Small intestine (tissue), 7 donors: ENCODE results near the gene C18orf63. TPM values are rescaled to one million over a fixed set of nuclear protein-coding genes. Genes with fewer than 3 reads are reported as not detected.

Experiments
- DNase-seq, 2 donors: peaks; one replicate each; pipeline versions ENCODE4 v3.0.0 to v3.0.0-alpha.2; 2013
- FAIRE-seq: peaks from 2 replicates; lab custom pipeline; 2012; peaks lifted over from hg19 to GRCh38; lab: Jason Lieb, UNC
- H3K27ac ChIP-seq, 3 donors: one replicate each; pipeline ENCODE4 v1.5.1; 2013; ENCODE audit warnings: low read length in 2 of 3, mild to moderate bottlenecking in 2 of 3, control low read depth in 1 of 3, inconsistent platforms in 1 of 3, low read depth in 1 of 3, moderate library complexity in 1 of 3
- H3K27me3 ChIP-seq, 3 donors: one replicate each; pipeline ENCODE4 v1.6.1; 2013; ENCODE audit warnings: low read length in 3 of 3, inconsistent platforms in 1 of 3; ENCODE audit not compliant: control insufficient read depth in 3 of 3, insufficient read depth in 3 of 3
- H3K36me3 ChIP-seq, 3 donors: one replicate each; pipeline ENCODE4 v1.6.1; 2013; ENCODE audit warnings: low read length in 3 of 3, inconsistent platforms in 1 of 3, low read depth in 1 of 3, mild to moderate bottlenecking in 1 of 3, moderate library complexity in 1 of 3; ENCODE audit not compliant: control insufficient read depth in 3 of 3, insufficient read depth in 2 of 3
- H3K4me1 ChIP-seq, 3 donors: one replicate each; pipeline ENCODE4 v1.6.1; 2013; ENCODE audit warnings: low read length in 2 of 3, inconsistent platforms in 1 of 3, low read depth in 1 of 3, mild to moderate bottlenecking in 1 of 3, moderate library complexity in 1 of 3; ENCODE audit not compliant: control insufficient read depth in 3 of 3, insufficient read depth in 2 of 3
- H3K4me3 ChIP-seq, 3 donors: one replicate each; pipeline ENCODE4 v1.5.1; 2013; ENCODE audit warnings: low read length in 3 of 3, control low read depth in 1 of 3, inconsistent platforms in 1 of 3, low read depth in 1 of 3, mild to moderate bottlenecking in 1 of 3, moderate library complexity in 1 of 3
- H3K9me3 ChIP-seq, 2 donors: one replicate each; pipeline ENCODE4 v1.6.1; 2013; ENCODE audit warnings: low read depth in 1 of 2, low read length in 1 of 2; ENCODE audit not compliant: control insufficient read depth in 2 of 2, insufficient read depth in 1 of 2
- WGBS, 3 donors: extraction: QIAGEN DNeasy Blood & Tissue Kit; methylation state at CpG; one replicate each; pipeline ENCODE4 v1.1.7; 2013; 5-methylcytosine and 5-hydroxymethylcytosine counted together
- polyA plus RNA-seq, 4 donors: library from polyadenylated mRNA; stranded (reverse) in 3 of 4; unstranded in 1 of 4; fragments of 200-250 nt in 3 of 4; fragments of 120-200 nt in 1 of 4; gene quantifications; one replicate each; pipeline versions ENCODE4 v1.2.1 to v1.2.3, GENCODE V29; 2013
- donor health status: healthy with polysubstance abuse.
- donor health status: control.
- donor health status: control.
- donor health status: Bipolar disorder and iron deficiency.
- donor health status: healthy.

C18orf63 gene
- polyA plus RNA-seq, 4 donors = not detected

DNA sequence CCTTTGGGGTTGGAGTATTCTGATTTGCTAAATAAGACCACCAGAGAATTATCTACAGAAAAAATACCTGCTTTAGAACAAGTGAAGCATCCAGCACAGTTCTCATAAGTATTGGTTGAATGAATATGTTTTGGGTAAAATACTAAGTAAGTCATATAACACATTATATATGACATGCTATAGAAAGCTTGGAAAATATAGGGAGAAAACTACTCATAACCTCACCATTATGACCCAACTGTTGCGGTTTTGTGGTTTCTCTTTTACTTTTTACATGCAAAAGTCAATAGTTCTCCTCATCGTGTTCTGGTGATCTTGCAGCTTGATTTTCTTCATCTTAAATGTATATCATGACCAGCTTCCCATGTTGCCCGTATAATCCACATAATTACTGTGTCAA lies 75.3 kb downstream of the C18orf63 start:
- 76 to 83% (median 81%) methylated on average over 3 of the region's 3 CpGs for WGBS, 3 donors
- H3K27me3 ChIP-seq = no peaks in the 10 kb centered on the region
- H3K9me3 ChIP-seq = no peaks in the 10 kb centered on the region
- H3K27ac ChIP-seq = no peak overlapping the region
- no peak overlapping the region for H3K4me3 ChIP-seq
- H3K36me3 ChIP-seq = no peaks in the 10 kb centered on the region
- no peak for DNase-seq
- peaks cover 0 to 1% (median 0%) of the 10 kb centered on the region in 3 donors for H3K4me1 ChIP-seq
- no peak for FAIRE-seq

DNA sequence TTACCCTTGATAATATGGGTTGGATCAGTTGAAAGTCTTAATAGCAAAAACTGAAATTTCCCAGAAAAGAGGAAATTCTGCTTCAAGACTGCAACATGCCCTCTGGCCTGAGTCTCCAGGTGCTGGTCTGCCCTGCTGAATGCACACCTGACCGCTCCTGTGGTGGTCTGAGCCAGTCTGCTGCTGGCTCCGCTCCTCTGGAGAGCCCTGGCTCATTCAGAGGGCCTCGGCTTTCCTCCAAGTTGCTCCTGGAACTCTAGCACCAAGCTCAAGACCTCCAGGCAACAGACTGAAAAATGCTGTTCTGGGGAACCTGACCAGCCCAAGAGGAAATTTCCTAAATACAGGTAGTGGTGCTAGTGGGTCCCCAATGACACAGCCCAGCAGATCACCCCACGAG lies 76.7 kb downstream of the C18orf63 start:
- DNase-seq = no peak
- Histone ChIP-seq H3K36me3 (no peaks in the 10 kb centered on the region), H3K27me3 (no peaks in the 10 kb centered on the region), H3K27ac (no peak overlapping the region), H3K4me1 (peaks cover 0 to 2% (median 0%) of the 10 kb centered on the region in 3 donors), H3K9me3 (no peaks in the 10 kb centered on the region), H3K4me3 (no peak overlapping the region)
- no peak for FAIRE-seq
- WGBS, 3 donors = 83 to 95% (median 89%) methylated on average over 4 of the region's 4 CpGs

DNA sequence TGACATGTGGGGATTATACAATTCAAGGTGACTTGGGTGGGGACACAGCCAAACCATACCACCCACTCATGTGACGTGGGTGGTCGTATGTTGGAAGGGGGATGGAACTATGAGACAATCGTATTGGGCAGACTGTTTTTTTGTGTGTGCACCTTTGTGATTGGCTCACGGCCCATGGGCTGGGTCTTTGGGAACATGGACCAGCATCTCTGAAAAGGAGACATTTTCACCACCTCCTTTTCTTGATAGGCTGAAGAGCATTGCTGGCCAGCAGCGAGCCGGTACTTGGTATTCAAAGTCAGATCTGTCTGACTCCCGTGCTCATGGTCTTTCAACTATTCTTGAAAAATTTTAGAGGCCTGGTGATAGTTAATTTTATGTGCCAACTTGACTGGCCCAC lies 79.4 kb downstream of the C18orf63 start:
- Histone ChIP-seq H3K4me3 (no peak overlapping the region), H3K9me3 (no peaks in the 10 kb centered on the region), H3K4me1 (peaks cover 0 to 2% (median 0%) of the 10 kb centered on the region in 3 donors), H3K27me3 (no peaks in the 10 kb centered on the region), H3K27ac (no peak overlapping the region), H3K36me3 (no peaks in the 10 kb centered on the region)
- WGBS, 3 donors = 91 to 98% (median 91%) methylated on average over 7 of the region's 7 CpGs
- DNase-seq = no peak
- no peak for FAIRE-seq

DNA sequence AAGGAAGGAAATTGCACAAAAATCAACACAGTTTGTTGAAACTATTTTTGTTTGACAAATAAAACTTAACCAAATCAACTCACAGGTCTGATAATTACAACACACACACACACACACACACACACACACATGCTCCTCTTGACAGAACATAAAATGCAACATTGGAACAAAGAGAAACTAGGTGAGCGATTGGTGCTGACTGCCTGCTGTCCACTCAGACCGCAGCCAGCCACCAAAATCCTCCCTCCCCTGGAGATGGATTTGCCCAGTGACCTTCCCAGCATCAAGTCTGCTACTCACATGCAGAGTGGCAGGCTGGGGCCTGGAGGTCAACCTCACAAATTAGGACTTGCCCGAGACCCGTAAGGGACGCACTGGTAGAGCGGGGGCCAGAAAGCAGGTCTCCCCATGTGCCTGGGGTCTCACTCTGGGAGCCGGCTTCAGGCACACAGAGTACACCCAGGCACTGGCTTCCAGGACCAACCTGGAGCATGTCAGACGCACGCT lies 80.1 kb downstream of the C18orf63 start:
- DNase-seq = no peak
- Histone ChIP-seq H3K9me3 (no peaks in the 10 kb centered on the region), H3K4me1 (peaks cover 0 to 2% (median 0%) of the 10 kb centered on the region in 3 donors), H3K27me3 (no peaks in the 10 kb centered on the region), H3K4me3 (no peak overlapping the region), H3K36me3 (no peaks in the 10 kb centered on the region), H3K27ac (no peak overlapping the region)
- no peak for FAIRE-seq
- 90 to 95% (median 90%) methylated on average over 9 of the region's 9 CpGs for WGBS, 3 donors

DNA sequence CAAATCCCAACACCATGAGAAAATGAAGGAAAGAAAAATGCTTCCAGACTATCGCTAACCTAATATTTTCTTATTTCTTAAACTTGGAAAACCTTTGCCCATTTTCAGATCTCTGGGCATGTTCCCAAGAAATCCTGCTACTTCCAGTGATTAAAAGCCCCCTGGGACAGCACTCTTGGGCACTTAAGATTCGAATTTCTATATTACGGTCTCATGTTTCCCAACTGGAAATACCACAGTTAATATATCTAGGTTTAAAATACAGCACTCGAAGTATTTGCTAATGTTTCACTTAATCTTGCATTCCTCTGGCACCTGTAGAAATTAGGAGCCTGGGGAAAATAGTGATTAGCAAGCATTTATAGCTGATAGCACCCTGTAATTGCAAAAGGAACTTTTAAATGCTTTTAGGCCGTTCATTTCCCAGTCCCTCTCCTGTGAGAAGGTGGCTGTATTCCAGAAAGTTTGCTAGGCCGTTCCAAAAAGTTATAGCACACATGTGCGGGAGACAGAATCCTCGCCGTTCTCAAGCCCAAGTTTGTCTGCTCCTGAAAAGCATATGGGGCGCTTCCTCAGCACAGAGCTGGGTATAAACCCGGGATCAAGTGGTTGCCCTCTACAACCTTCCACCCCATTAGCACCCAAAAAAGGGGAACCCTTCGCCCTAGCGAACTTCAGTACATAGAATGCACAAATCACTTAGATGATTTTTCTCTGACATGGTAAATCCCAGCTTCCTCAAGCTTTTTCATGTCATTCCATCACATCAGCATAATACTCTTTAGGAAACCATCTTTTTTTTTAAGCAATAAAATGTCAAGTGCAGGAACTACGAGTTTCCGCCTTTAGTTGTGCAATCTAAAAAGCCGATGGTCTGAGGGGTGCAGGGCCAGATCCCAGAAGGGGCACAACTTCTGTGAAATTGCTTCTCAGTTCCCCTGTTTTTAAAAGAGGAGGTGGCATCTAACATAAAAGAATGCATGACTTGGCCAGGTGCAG lies 80.8 kb downstream of the C18orf63 start:
- no peaks in the 10 kb centered on the region for H3K27me3 ChIP-seq
- WGBS, 3 donors = 55 to 73% (median 69%) methylated on average over 16 of the region's 16 CpGs
- H3K9me3 ChIP-seq = no peaks in the 10 kb centered on the region
- no peak overlapping the region for H3K27ac ChIP-seq
- H3K4me3 ChIP-seq = no peak overlapping the region
- DNase-seq (no peak), FAIRE-seq (no peak)
- no peaks in the 10 kb centered on the region for H3K36me3 ChIP-seq
- H3K4me1 ChIP-seq = peaks cover 0 to 2% (median 0%) of the 10 kb centered on the region in 3 donors

DNA sequence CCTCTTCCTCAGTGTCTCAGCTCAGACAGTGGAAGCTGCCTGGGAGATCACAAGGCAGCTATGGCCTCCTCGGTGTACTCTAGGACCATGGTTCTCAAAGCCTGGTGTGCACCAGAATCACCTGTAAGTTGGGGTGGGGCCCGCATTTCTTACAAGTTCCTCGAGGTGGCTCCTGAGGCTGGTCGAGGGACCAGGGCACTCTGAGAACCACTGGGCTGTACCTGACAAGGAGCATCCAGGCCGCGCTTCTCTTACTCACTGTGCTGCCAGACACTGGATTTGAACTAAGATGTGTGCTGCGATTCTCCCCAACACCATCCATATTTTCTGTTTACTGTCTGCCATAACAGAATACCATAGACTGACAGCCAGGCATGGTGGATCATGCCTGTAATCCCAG lies 81.9 kb downstream of the C18orf63 start:
- WGBS, 3 donors = 63 to 85% (median 73%) methylated on average over 7 of the region's 7 CpGs
- Histone ChIP-seq H3K27ac (no peak overlapping the region), H3K36me3 (no peaks in the 10 kb centered on the region), H3K4me3 (no peak overlapping the region), H3K9me3 (no peaks in the 10 kb centered on the region), H3K27me3 (no peaks in the 10 kb centered on the region), H3K4me1 (peaks cover 0 to 2% (median 0%) of the 10 kb centered on the region in 3 donors)
- FAIRE-seq (no peak), DNase-seq (peak; percentile 8 to 28)

DNA sequence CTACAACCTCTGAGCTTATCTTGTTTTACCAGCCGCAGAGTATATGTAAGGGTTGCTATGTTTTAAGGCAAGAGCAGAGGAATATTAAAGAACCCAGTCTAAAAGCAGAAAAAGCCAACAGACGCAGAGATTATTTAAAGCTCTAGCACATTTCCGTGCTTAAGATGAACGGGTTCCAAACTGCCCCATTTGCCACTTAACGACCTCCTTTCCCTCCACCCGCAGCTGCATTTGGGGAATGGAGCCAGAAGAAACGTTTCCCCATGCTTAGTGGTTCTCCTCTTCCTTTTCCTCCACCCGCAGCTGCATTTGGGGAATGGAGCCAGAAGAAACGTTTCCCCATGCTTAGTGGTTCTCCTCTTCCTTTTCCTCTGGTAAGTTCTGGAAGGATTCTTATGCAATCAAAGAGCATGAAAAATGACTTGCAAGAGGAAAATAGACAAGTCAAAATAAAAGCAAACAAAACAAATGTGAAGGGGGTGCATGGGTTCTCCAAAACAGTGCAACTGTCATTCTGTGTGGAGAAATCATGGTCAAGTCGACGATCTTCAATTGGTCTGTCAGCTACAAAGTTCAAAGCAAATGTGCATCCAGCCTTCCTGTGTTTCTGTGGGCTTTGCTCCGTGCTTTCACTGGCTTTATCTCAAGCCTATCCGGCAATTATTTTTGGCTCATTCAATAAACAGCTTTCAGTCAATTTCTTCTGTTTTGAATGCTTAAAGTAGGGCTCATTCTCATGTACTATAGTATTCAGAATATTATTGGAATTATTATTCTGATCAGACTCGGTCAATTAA lies 83.7 kb downstream of the C18orf63 start:
- H3K27me3 ChIP-seq = no peaks in the 10 kb centered on the region
- FAIRE-seq (no peak), DNase-seq (no peak)
- H3K9me3 ChIP-seq = no peaks in the 10 kb centered on the region
- H3K4me3 ChIP-seq = no peak overlapping the region
- H3K27ac ChIP-seq = no peak overlapping the region
- H3K36me3 ChIP-seq = no peaks in the 10 kb centered on the region
- peaks cover 0 to 2% (median 0%) of the 10 kb centered on the region in 3 donors for H3K4me1 ChIP-seq
- WGBS, 3 donors = 37 to 69% (median 57%) methylated on average over 14 of the region's 14 CpGs

DNA sequence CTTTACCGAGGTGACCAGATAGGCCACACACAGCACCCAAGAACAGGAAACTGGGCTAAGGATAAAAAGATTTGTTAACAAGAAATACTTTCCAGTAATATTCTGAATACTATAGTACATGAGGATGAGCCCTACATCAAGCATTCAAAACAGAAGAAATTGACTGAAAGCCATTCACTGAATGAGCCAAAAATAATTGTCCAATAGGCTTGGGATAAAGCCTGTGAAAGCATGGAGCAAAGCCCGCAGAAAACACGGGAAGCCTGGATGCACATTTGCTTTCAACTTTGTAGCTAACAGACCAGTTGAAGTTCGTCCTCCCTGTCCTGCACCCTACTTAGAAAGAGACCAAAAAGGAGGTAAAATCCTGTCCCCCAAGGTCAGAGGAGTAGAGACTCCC lies 85.2 kb downstream of the C18orf63 start:
- peaks cover 0 to 2% (median 0%) of the 10 kb centered on the region in 3 donors for H3K4me1 ChIP-seq
- H3K9me3 ChIP-seq = no peaks in the 10 kb centered on the region
- no peak overlapping the region for H3K27ac ChIP-seq
- no peak overlapping the region for H3K4me3 ChIP-seq
- 71 to 84% (median 75%) methylated on average over 4 of the region's 4 CpGs for WGBS, 3 donors
- no peaks in the 10 kb centered on the region for H3K36me3 ChIP-seq
- DNase-seq (no peak), FAIRE-seq (no peak)
- no peaks in the 10 kb centered on the region for H3K27me3 ChIP-seq
